Loucy (cell line): ENCODE data around the gene FGL2.
"Not testable (repeated sequence)": the region's sequence is repeated elsewhere in the genome, so short reads cannot be mapped to it uniquely, and the experiment has no call there.

Experiments used
- H2AFZ ChIP-seq: fragments of 200-600 bp; sonication (generic); 2 replicates; pipeline ENCODE4 v1.6.0; 2016; ENCODE audit warnings: antibody characterized with exemption, mild to moderate bottlenecking, low read length, moderate library complexity
- H3F3A ChIP-seq: fragments of 200-600 bp; 2 replicates; pipeline ENCODE4 v1.6.0; 2016; ENCODE audit warnings: antibody characterized with exemption, low read depth, mild to moderate bottlenecking
- H3K27me3 ChIP-seq: fragments of 200-600 bp; sonication (generic); 2 replicates; pipeline ENCODE4 v1.6.1; 2014; ENCODE audit warnings: low read length, mild to moderate bottlenecking; ENCODE audit not compliant: insufficient read depth, poor library complexity, severe bottlenecking
- H3K36me3 ChIP-seq: fragments of 200-600 bp; sonication (generic); 2 replicates; pipeline ENCODE4 v1.6.1; 2016; ENCODE audit warnings: low read length; ENCODE audit not compliant: insufficient read depth
- H3K4me1 ChIP-seq: fragments of 200-600 bp; sonication (generic); 2 replicates; pipeline ENCODE4 v1.5.1; 2014; ENCODE audit warnings: low read length, mild to moderate bottlenecking; ENCODE audit not compliant: insufficient read depth, poor library complexity, severe bottlenecking
- H3K4me2 ChIP-seq: fragments of 200-600 bp; sonication (generic); 2 replicates; pipeline ENCODE4 v1.6.0; 2014; ENCODE audit warnings: antibody characterized with exemption, low read length, low read depth, mild to moderate bottlenecking; ENCODE audit not compliant: poor library complexity, severe bottlenecking
- H3K4me3 ChIP-seq: fragments of 200-600 bp; sonication (generic); 2 replicates; pipeline ENCODE4 v1.5.1; 2014; ENCODE audit warnings: low read length, mild to moderate bottlenecking, mixed read lengths; ENCODE audit not compliant: poor library complexity, severe bottlenecking
- H3K79me2 ChIP-seq: fragments of 200-600 bp; sonication (generic); 2 replicates; pipeline ENCODE4 v1.6.1; 2014; ENCODE audit warnings: low read length; ENCODE audit not compliant: insufficient read depth
- H3K9ac ChIP-seq: fragments of 200-600 bp; sonication (generic); 2 replicates; pipeline ENCODE4 v1.6.0; 2014; ENCODE audit warnings: mild to moderate bottlenecking, low read depth, low read length, moderate library complexity; ENCODE audit not compliant: poor library complexity, severe bottlenecking
- H3K9me2 ChIP-seq: fragments of 200-600 bp; sonication (generic); replicated peaks from 2 replicates; pipeline ENCODE4 v1.6.1; 2016; ENCODE audit warnings: low read depth, low read length, mixed read lengths
- H3K9me3 ChIP-seq: fragments of 200-600 bp; sonication (generic); 2 replicates; pipeline ENCODE4 v1.6.1; 2014; ENCODE audit warnings: mild to moderate bottlenecking, antibody characterized with exemption, low read length, low read depth; ENCODE audit not compliant: insufficient read depth
- H4K20me1 ChIP-seq: fragments of 200-600 bp; sonication (generic); 2 replicates; pipeline ENCODE4 v1.6.0; 2014; ENCODE audit warnings: antibody characterized with exemption, low read length, mild to moderate bottlenecking; ENCODE audit not compliant: insufficient read depth, poor library complexity, severe bottlenecking
- CTCF ChIP-seq: fragments of 200-600 bp; sonication (generic); conservative IDR thresholded peaks from 2 replicates; pipeline ENCODE4 v1.5.1; 2014; ENCODE audit warnings: mild to moderate bottlenecking, antibody characterized with exemption, low read length
- EZH2phosphoT487 ChIP-seq: fragments of 200-600 bp; IDR thresholded peaks from 2 replicates; pipeline ENCODE4 v1.6.1; 2018; ENCODE audit warnings: antibody characterized with exemption, mild to moderate bottlenecking, moderate library complexity, borderline replicate concordance

The FGL2 gene

GRCh38 chr7:77172437-77173172 lies 27.0 kb downstream of the FGL2 start:
- not testable (repeated sequence) for H2AFZ ChIP-seq, H3K27me3 ChIP-seq, H3K9me3 ChIP-seq, H3K36me3 ChIP-seq, H3K4me3 ChIP-seq, H3K4me2 ChIP-seq, H3K79me2 ChIP-seq, H3F3A ChIP-seq, H4K20me1 ChIP-seq, H3K9ac ChIP-seq, H3K9me2 ChIP-seq
- peaks cover 11% of the 10 kb centered on the region for H3K4me1 ChIP-seq

GRCh38 chr7:77171073-77171472 lies 28.5 kb downstream of the FGL2 start:
- H3K79me2 ChIP-seq, H3K9me3 ChIP-seq, H3K9me2 ChIP-seq, H3K36me3 ChIP-seq, H3F3A ChIP-seq, H3K4me3 ChIP-seq, H3K27me3 ChIP-seq, H3K4me2 ChIP-seq, H4K20me1 ChIP-seq, H2AFZ ChIP-seq, H3K9ac ChIP-seq: not testable (repeated sequence)
- peaks cover 11% of the 10 kb centered on the region for H3K4me1 ChIP-seq

GRCh38 chr7:77157446-77157845 lies 42.2 kb downstream of the FGL2 start:
- no peaks in the 10 kb centered on the region for H3K4me1 ChIP-seq
- no peaks in the 10 kb centered on the region for H3K9me2 ChIP-seq
- H3K4me2 ChIP-seq = no peak overlapping the region
- TF ChIP-seq CTCF (no peak), EZH2phosphoT487 (no peak)
- no peak overlapping the region for H3K9ac ChIP-seq
- no peaks in the 10 kb centered on the region for H3K79me2 ChIP-seq
- H3K4me3 ChIP-seq = no peak overlapping the region
- no peaks in the 10 kb centered on the region for H3K27me3 ChIP-seq
- no peaks in the 10 kb centered on the region for H3F3A ChIP-seq
- no peaks in the 10 kb centered on the region for H4K20me1 ChIP-seq
- no peaks in the 10 kb centered on the region for H3K9me3 ChIP-seq
- no peaks in the 10 kb centered on the region for H3K36me3 ChIP-seq
- no peak overlapping the region for H2AFZ ChIP-seq

GRCh38 chr7:77157034-77157433 lies 42.6 kb downstream of the FGL2 start:
- not testable (repeated sequence) for H3K4me1 ChIP-seq, H3K9me3 ChIP-seq

GRCh38 chr7:77155601-77156377 lies 43.8 kb downstream of the FGL2 start:
- H3F3A ChIP-seq, H3K36me3 ChIP-seq, H4K20me1 ChIP-seq, H3K9me3 ChIP-seq, H3K4me3 ChIP-seq, H3K4me2 ChIP-seq, H3K9ac ChIP-seq, H3K9me2 ChIP-seq, H2AFZ ChIP-seq, H3K27me3 ChIP-seq, H3K79me2 ChIP-seq, H3K4me1 ChIP-seq: not testable (repeated sequence)

More at GRCh38 chr7:77157034-77157433, 42.6 kb downstream of the FGL2 start:
- not testable (repeated sequence) for H3K27me3 ChIP-seq, H3K4me3 ChIP-seq, H2AFZ ChIP-seq, H3K36me3 ChIP-seq, H3K9me2 ChIP-seq, H3K79me2 ChIP-seq, H4K20me1 ChIP-seq, H3K9ac ChIP-seq, H3F3A ChIP-seq, H3K4me2 ChIP-seq

- H3F3A ChIP-seq, H3K4me3 ChIP-seq, H3K9me3 ChIP-seq, H3K79me2 ChIP-seq, H3K9me2 ChIP-seq, H3K4me1 ChIP-seq, H3K36me3 ChIP-seq, H3K9ac ChIP-seq, H3K4me2 ChIP-seq, H2AFZ ChIP-seq, H4K20me1 ChIP-seq, H3K27me3 ChIP-seq: not testable (repeated sequence)
Measured at GRCh38 chr7:77154917-77155464, 44.6 kb downstream of the FGL2 start.
